Measurements from ENCODE around the gene C12orf57. TPM values are rescaled to one million over a fixed set of nuclear protein-coding genes. Genes with fewer than 3 reads are reported as not detected.

The C12orf57 gene
- total and polyA plus RNA-seq, 12 donors = 134 to 654 (median 175) TPM

GRCh38 chr12:6941267-6941666 is 2.6 kb upstream of the C12orf57 start:
- no peak for ATAC-seq
- H3K27ac ChIP-seq = peak overlapping the region in 4 of 10 donors; percentile 13 to 44 (median 28)
- no peaks in the 10 kb centered on the region for H3K9me3 ChIP-seq
- peaks cover 0 to 51% (median 11%) of the 10 kb centered on the region in 9 donors for H3K36me3 ChIP-seq
- no peak for TF ChIP-seq CTCF (IDR thresholded peaks at IDR 0.05)
- DNase-seq = peak in 1 of 2 donors; percentile 53
- H3K4me1 ChIP-seq = peaks cover 22 to 71% (median 63%) of the 10 kb centered on the region in 9 donors
- 68 to 75% methylated on average over 12 of the region's 12 CpGs for WGBS, 2 donors
- no peak overlapping the region for H3K4me3 ChIP-seq
- intact Hi-C loops (cut with DNase I) = loop anchor here in 6 of 10 donors (5.0 to 10.0 kb wide), 6 partner anchors 76 to 174 kb away; partner anchors contain the start of genes C1R (in 3 of the 6), C1RL (in 1 of the 6) and TPI1 (in 1 of the 6)
- H3K27me3 ChIP-seq = no peaks in the 10 kb centered on the region

DNA sequence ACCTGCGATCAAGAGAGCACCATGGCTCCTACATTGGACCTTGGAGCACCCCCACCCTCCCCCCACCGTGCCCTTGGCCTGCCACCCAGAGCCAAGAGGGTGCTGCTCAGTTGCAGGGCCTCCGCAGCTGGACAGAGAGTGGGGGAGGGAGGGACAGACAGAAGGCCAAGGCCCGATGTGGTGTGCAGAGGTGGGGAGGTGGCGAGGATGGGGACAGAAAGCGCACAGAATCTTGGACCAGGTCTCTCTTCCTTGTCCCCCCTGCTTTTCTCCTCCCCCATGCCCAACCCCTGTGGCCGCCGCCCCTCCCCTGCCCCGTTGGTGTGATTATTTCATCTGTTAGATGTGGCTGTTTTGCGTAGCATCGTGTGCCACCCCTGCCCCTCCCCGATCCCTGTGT is 2.0 kb upstream of the C12orf57 start:
- peaks cover 26 to 74% (median 63%) of the 10 kb centered on the region in 9 donors for H3K4me1 ChIP-seq
- H3K4me3 ChIP-seq = no peak overlapping the region
- no peak for TF ChIP-seq CTCF (IDR thresholded peaks at IDR 0.05)
- peak overlapping the region in 4 of 10 donors; percentile 13 to 99 (median 41) for H3K27ac ChIP-seq
- DNase-seq (no peak), ATAC-seq (no peak)
- intact Hi-C loops (cut with DNase I) = loop anchor here in 6 of 10 donors (5.0 to 10.0 kb wide), 6 partner anchors 77 to 173 kb away; partner anchors contain the start of genes C1R (in 3 of the 6), C1RL (in 1 of the 6) and TPI1 (in 1 of the 6)
- WGBS, 2 donors = 78 to 84% methylated on average over 10 to 12 of the region's 12 CpGs
- no peaks in the 10 kb centered on the region for H3K9me3 ChIP-seq
- H3K27me3 ChIP-seq = no peaks in the 10 kb centered on the region
- peaks cover 0 to 49% (median 11%) of the 10 kb centered on the region in 9 donors for H3K36me3 ChIP-seq

- Histone ChIP-seq H3K36me3 (peaks cover 0 to 54% (median 11%) of the 10 kb centered on the region in 9 donors), H3K27ac (peak overlapping the region in 8 of 10 donors; percentile 92 to 99 (median 98)), H3K4me3 (no peak overlapping the region), H3K9me3 (no peaks in the 10 kb centered on the region), H3K27me3 (no peaks in the 10 kb centered on the region), H3K4me1 (peaks cover 26 to 71% (median 58%) of the 10 kb centered on the region in 9 donors)
- 88% methylated on average over 11 of the region's 11 CpGs for WGBS, 2 donors
- no peak for ATAC-seq
- no peak for TF ChIP-seq CTCF (IDR thresholded peaks at IDR 0.05)
- DNase-seq = peak in 1 of 2 donors; percentile 18
- intact Hi-C loops (cut with DNase I) = loop anchor here in 6 of 10 donors (5.0 to 10.0 kb wide), 6 partner anchors 77 to 173 kb away; partner anchors contain the start of genes C1R (in 3 of the 6), C1RL (in 1 of the 6) and TPI1 (in 1 of the 6)
Observed at GRCh38 chr12:6942331-6942665, 1.5 kb upstream of the C12orf57 start.

DNA sequence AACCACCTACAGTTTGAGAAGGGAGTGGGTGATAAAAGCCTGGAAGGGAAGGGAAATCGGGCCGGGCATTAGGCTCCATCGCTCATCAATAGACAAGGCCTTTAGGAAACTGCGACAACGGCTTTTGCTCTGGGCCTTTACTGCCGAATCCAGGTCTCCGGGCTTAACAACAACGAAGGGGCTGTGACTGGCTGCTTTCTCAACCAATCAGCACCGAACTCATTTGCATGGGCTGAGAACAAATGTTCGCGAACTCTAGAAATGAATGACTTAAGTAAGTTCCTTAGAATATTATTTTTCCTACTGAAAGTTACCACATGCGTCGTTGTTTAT is 467 bp upstream of the C12orf57 start:
- DNase-seq (peak in 1 of 2 donors; percentile 92), ATAC-seq (peak; percentile 41 to 78 (median 68))
- 1 to 2% methylated on average over 13 of the region's 13 CpGs for WGBS, 2 donors
- H3K4me1 ChIP-seq = peaks cover 24 to 70% (median 52%) of the 10 kb centered on the region in 9 donors
- H3K4me3 ChIP-seq = peak overlapping the region; percentile 56 to 96 (median 78)
- H3K9me3 ChIP-seq = no peaks in the 10 kb centered on the region
- no peaks in the 10 kb centered on the region for H3K27me3 ChIP-seq
- intact Hi-C loops (cut with DNase I) = loop anchor here in 6 of 10 donors (1.0 to 10.0 kb wide), 8 partner anchors 18 to 171 kb away; partner anchors contain the start of genes C1R (in 3 of the 6), C1RL (in 1 of the 6), EMG1 (in 1 of the 6) and PHB2 (in 1 of the 6)
- no peak for TF ChIP-seq CTCF (IDR thresholded peaks at IDR 0.05)
- H3K36me3 ChIP-seq = peaks cover 0 to 56% (median 11%) of the 10 kb centered on the region in 9 donors
- H3K27ac ChIP-seq = peak overlapping the region; percentile 84 to 99 (median 96)
